ENCODE measurements around the gene THRB.

GRCh38 chr3:24162929-24163328 is 331.7 kb downstream of the THRB start:
- TF ChIP-seq, protein P1, sequence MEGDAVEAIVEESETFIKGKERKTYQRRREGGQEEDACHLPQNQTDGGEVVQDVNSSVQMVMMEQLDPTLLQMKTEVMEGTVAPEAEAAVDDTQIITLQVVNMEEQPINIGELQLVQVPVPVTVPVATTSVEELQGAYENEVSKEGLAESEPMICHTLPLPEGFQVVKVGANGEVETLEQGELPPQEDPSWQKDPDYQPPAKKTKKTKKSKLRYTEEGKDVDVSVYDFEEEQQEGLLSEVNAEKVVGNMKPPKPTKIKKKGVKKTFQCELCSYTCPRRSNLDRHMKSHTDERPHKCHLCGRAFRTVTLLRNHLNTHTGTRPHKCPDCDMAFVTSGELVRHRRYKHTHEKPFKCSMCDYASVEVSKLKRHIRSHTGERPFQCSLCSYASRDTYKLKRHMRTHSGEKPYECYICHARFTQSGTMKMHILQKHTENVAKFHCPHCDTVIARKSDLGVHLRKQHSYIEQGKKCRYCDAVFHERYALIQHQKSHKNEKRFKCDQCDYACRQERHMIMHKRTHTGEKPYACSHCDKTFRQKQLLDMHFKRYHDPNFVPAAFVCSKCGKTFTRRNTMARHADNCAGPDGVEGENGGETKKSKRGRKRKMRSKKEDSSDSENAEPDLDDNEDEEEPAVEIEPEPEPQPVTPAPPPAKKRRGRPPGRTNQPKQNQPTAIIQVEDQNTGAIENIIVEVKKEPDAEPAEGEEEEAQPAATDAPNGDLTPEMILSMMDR (IDR thresholded peaks at IDR 0.05): no peak
- TF ChIP-seq POLR2A (IDR thresholded peaks at IDR 0.05) (no peak), EP300 (IDR thresholded peaks at IDR 0.05) (no peak)
